Embryonic facial prominence (tissue), 1 donor: Measurements from ENCODE around the gene UXT.
A peak's percentile ranks its signal among the peaks of the same experiment; 100 is the strongest.
"Not testable (repeated sequence)": the region's sequence is repeated elsewhere in the genome, so short reads cannot be mapped to it uniquely, and the experiment has no call there.

ENCODE experiments used
- DNase-seq: peaks from one replicate; pipeline ENCODE4 v3.0.0-alpha.2; 2016; ENCODE audit errors: extremely low spot score

The UXT gene, protein sequence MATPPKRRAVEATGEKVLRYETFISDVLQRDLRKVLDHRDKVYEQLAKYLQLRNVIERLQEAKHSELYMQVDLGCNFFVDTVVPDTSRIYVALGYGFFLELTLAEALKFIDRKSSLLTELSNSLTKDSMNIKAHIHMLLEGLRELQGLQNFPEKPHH

DNA sequence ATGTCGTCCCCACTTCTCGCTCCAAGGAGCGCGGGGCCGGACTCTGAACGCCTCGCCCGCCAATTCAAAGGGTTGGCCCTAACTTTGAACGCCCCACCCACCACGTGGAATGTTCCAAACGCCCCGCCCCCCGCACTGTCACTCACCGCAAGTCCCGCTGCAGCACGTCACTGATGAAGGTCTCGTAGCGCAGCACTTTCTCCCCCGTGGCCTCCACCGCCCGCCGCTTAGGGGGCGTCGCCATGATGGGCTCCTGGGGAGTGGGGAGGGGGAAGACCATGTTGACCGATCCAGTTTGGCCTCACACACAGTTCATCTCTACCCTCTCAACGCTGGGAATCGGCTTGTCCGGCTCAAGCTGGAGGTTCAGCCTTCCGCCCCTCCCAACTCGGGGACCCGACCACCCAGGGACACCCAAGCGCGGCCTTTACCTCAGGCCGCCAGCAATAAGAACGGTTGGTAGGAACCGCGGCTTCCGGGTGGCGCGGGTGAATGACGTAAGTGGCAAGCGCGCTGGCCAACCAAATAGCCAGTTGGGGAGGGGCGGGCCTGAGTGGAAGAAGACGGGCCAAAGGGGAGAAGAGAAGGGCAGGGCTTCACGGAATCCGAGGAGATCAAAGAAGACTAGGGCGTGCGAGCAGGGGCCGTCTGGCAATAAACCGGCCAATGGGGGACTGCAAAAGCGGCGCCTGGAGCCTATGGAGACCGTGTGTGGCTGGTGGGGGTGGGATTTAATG lies at the start of gene UXT:
Gene UXT (minus strand): TSS at position 497 of the 737 bp plus-strand sequence. CDS start 253 bp downstream, at position 244.
- DNase-seq: peak; percentile 79

- DNase-seq: no peak
Observed at GRCh38 chrX:47707031-47707780, 48.2 kb upstream of the UXT start.

GRCh38 chrX:47706575-47706974 lies 47.6 kb upstream of the UXT start:
- DNase-seq: no peak

GRCh38 chrX:47704736-47705135 lies 45.8 kb upstream of the UXT start:
- no peak for DNase-seq

DNA sequence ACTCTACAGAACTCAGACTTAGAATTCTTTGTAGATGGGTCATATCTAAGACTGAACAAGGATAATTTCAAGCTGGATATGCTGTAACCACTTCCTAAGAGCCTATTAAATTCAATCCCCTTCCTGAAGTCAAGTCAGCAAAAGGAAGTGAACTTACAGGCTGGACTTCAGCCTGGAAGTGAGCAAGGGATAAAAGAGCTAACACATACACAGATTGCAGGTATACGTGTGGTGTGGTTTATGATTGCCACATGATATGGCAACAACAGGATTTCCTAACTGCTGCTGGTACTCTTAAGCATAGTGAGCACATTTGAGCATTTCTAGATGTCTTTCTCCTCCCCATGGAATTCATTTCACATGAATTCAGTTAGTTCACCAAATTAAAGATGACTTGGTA lies 38.2 kb upstream of the UXT start:
- DNase-seq: no peak

GRCh38 chrX:47690175-47690574 lies 31.2 kb upstream of the UXT start:
- no peak for DNase-seq

- no peak for DNase-seq
Observed at GRCh38 chrX:47687263-47687662, 28.3 kb upstream of the UXT start.

- no peak for DNase-seq
Observed at GRCh38 chrX:47683829-47684205, 24.8 kb upstream of the UXT start.

GRCh38 chrX:47683184-47683828 lies 24.3 kb upstream of the UXT start:
- DNase-seq: no peak

GRCh38 chrX:47675959-47676859 lies 17.2 kb upstream of the UXT start:
- DNase-seq: not testable (repeated sequence)

- no peak for DNase-seq
Observed at GRCh38 chrX:47674776-47675175, 15.8 kb upstream of the UXT start.

DNA sequence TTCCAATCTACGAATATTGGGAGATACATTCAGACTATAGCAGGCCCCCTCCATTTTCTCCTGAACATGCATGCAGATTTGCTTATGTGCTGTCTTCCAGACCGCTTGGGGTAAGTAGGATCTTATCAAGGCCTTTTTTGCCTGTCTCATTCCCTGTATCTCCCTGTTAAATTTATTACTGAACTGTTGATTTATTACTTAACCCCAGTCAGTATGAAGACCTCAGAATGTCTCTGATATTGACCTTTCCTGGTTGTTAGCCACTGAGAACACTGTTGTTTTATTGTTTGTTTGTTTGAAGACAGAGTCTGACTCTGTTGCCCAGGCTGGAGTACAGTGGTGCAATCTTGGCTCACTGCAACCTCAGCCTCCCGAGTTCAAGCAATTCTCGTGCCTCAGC lies 6.8 kb upstream of the UXT start:
- DNase-seq: not testable (repeated sequence)

GRCh38 chrX:47664737-47665136 lies 5.8 kb upstream of the UXT start:
- no peak for DNase-seq

DNA sequence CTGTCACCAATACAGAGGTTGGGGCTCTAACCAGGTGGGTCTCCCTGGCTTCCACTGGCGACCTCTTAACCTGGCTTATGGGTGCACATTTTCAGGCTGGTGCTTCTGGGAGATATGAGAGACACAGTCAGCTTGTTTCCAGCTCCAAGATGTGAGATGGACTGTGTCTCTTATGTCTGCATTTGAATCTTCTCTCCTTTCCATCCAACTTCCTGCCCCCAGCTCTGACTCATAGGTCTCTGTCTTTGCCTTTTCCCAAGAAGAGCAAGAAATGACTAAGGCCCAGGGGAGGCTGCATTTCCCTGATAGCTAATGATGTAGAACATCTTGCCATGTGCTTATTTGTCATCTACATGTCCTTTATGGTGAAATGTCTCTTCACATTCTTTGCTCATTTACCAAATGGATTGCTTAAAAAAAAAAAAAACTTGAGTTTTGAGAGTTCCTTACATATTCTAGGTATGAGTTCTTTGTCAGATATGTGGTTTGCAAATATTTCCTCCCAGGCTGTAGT lies 3.2 kb upstream of the UXT start:
- no peak for DNase-seq

GRCh38 chrX:47661539-47661938 lies 2.6 kb upstream of the UXT start:
- DNase-seq: no peak

DNA sequence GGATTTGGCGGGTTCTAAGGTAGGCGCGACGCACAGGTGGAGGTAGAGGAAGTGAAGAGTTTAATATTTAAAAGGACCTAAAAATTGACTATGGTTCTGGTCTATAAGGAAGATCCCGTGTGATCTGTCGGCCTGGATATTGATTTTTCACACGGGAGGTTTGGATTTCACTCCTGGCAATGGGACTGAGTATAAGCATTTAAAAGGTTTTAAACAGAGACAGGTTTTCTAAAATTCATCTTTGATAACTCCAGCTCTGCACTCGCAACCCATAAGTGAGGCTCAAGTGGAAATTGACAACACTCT lies 394 bp upstream of the UXT start:
- DNase-seq: no peak

- DNase-seq: no peak
Observed at GRCh38 chrX:47658301-47658683, 688 bp downstream of the UXT start.

DNA sequence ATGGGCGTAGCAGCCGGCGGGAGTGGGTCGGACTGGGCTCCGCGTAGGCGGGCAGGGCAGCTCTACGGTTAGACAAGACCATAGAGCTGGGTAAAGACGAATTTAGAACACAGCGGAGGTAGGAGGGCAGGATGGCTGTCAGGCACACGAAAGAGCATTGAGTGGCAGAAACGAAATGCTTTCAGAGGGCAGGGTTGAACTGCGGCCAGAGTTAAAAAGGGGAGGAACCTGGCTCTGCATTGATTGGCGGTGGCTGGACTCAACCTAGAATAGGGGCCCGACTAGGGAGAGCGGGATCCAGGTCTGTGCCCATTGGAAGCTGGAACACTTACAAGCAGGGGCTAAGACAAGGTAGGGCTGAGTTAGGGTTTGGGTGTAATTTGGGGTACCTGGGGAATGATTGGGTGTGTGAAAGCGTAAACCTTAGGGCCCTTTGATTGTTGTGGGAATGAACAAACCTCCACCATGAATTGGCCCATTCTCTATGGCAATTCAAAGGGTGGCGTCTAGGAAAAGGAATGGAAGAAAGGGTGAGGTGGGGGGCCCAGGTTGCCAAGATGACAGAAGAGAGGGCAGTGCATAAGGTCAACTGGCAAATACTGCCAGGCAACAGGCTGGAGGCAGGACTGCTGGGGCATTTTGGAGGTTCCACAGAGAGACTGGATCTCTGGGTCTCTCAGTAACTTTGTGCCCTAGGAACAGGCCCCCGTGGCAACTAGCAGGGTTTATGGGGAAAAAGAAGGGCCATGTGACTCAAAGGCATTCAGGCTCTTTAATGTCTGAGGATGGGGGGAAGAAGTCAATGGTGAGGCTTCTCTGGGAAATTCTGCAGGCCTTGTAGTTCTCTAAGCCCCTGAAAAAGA lies 7.7 kb downstream of the UXT start:
- DNase-seq: no peak

DNA sequence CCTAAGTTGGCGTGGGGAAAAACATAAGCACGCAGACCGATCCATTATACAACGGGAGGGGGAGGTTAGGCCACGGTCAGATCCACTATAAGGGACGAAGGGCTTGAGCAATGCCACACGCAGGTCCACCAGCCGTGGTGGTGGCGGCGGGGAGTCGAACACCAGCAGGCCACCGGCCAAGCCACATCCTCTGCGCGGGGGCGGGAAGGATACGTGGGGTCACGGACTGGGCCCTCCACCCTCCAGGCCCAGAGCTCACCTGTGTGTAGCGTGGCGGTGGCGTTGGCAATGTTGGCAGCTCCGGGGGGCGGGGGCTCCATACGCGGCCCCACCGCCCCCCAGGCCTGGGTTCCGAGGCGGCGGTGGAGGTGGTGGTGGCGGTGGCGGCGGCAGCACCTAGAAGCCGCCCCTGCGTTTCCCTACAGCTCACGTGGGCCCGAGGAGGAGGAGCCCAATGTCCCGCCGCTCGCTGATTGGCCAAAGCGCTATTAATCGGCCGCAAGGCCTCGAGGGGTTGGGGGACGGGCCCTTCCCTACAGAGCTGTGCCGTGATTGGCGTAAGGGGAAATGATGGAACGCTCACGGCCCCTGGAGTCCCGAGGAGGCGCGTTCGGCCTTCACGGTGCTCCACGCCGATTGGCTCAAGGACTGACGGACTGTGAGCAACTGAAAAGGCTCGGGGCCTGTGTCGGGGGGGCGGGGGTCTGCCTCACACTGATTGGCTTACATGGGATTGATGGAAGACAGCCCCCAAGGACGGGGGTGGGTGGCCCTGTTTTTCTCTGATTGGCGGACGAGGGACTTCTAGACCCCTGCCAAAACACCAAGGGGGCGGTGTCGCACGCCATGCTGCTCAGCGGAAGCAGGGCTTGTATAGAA lies 8.6 kb downstream of the UXT start, which contains the start of gene ELK1:
Gene ELK1 (minus strand): TSS at position 400 of the 879 bp plus-strand sequence. CDS start 9,122 bp downstream, outside the sequence.
- DNase-seq: peak; percentile 91
